NCI-H2029 treated with DMSO at 0.1 percent for 48 hours (cell line): ENCODE measurements around the gene HDGFL3.
"Not testable (repeated sequence)": the region's sequence is repeated elsewhere in the genome, so short reads cannot be mapped to it uniquely, and the experiment has no call there.

Experiments used
- DNase-seq: peaks from one replicate; lab custom pipeline; 2025; lab: John Stamatoyannopoulos, UW

The HDGFL3 gene

DNA sequence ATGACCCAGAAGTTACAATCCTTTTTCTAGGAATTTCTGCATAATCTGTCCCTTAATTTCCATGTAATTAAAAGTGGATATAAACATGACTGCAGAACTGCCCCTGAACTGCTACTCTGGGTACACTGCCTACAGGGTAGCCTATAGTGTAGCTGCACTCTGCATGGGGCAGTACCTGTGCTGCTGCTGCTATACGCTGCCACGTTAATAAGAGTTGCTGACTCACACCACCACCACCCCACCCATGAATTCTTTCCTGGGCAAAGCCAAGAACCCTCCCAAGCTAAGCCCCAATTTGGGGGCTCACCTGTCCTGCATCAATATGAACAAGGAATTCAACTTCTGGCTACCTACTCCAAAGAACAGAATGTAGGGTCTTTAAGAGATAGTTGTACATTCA lies 13.9 kb downstream of the HDGFL3 start:
- no peak for DNase-seq

GRCh38 chr15:83192742-83193141 lies 14.9 kb downstream of the HDGFL3 start:
- no peak for DNase-seq

- no peak for DNase-seq
Observed at GRCh38 chr15:83190450-83190849, 17.2 kb downstream of the HDGFL3 start.

DNA sequence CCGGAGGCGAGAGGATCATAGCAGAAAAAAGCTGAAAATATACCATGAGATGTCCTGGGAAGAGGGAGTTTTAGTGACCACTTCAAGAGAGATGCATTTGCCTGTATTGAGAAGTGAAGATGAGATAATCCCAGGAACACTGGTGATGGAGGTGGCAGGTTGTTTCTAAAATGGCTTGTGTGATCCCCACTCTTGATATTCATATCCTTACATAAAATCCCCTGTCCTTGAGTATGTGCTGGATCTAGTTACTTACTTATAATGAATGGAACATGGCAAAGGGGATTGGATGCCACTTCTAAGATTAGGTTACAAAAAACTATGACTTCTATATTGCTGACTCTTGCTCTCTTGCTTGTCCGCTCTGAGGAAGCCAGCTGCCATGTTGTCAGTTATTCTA lies 22.1 kb downstream of the HDGFL3 start:
- no peak for DNase-seq

DNA sequence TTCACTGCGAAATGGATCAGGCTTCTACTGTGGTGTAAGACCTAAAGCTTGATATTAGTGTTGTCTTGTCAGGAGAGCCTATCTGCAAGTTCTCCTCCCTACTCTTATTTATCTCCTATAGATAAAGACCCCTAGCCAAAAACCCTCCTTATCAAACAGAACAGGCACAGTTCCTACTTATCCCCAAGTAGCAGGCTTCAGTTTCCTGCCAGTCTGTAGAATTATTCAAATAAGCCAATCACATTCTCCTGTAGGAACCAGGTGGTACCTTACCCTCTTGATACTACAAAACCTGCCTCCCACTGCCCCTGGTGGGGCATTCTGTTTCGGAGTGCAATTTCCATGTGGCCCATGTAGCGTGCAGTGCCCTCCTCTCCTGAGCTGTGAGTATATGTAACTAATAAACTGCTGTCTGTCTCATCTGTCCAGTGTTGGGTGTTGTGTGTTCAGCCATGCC lies 28.7 kb downstream of the HDGFL3 start:
- no peak for DNase-seq

GRCh38 chr15:83178390-83178789 lies 29.2 kb downstream of the HDGFL3 start:
- no peak for DNase-seq

GRCh38 chr15:83174891-83175290 lies 32.7 kb downstream of the HDGFL3 start:
- DNase-seq, result no peak

GRCh38 chr15:83170474-83171165 lies 37.0 kb downstream of the HDGFL3 start:
- DNase-seq, result no peak

GRCh38 chr15:83169576-83169975 lies 38.0 kb downstream of the HDGFL3 start:
- not testable (repeated sequence) for DNase-seq

DNA sequence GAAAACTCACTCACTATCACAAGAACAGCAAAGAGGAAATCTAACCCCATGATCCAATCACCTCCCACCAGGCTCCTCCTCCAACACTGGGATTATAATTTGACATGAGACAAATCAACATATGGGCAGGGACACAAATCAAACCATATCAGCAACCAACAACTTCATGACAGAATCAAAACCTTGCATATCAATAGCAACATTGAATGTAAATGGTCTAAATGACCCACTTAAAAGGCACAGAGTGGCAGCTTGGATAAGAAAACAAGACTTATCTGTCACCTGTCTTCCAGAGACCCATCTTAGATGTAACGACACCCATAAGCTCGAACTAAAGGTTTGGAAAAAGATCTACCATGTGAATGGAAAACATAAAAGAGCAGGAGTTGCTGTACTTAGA lies 40.8 kb downstream of the HDGFL3 start:
- no peak for DNase-seq

DNA sequence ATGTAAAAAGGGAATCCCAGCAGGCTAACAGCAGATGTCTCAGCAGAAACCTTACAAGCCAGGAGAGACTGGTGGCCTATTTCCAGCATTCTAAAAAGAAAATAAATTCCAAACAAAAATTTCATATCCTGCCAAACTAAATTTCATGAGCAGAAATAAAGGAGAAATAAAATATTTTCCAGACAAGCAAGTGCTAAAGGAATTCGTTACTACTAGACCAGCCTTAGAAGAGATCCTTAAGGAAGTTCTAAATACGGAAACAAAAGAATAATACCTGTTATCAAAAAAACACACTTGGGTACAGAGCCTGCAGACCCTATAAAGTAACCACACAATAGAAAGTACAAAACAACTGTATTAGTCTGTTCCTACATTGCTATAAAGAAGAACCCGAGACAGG lies 41.4 kb downstream of the HDGFL3 start:
- DNase-seq, result no peak

GRCh38 chr15:83164771-83165404 lies 42.7 kb downstream of the HDGFL3 start:
- DNase-seq, result no peak

GRCh38 chr15:83164111-83164770 lies 43.4 kb downstream of the HDGFL3 start:
- DNase-seq, result no peak

- DNase-seq, result no peak
Observed at GRCh38 chr15:83163032-83163431, 44.6 kb downstream of the HDGFL3 start.

- no peak for DNase-seq
Observed at GRCh38 chr15:83160741-83161140, 46.9 kb downstream of the HDGFL3 start.

GRCh38 chr15:83158393-83158792 lies 49.2 kb downstream of the HDGFL3 start:
- no peak for DNase-seq

GRCh38 chr15:83155942-83156341 lies 51.7 kb downstream of the HDGFL3 start:
- no peak for DNase-seq

DNA sequence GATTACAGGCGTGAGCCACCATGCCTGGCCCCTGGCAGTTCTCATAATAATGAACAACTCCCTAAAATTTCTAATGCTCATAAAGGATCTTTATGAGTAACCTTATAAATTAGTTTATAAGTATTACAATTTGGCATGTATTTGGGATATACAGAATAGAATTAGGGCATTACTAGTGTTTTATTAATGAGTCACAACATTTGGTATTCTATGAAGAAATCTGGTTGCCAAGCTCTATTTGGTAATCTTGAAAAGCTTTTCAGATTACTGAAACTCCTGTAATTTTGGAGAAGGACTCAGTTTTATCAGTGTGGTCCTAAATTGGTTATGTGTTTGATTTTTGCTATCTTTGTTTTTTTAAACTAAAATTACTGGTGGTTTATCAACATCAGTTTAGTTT lies 54.3 kb downstream of the HDGFL3 start:
- DNase-seq, result no peak

DNA sequence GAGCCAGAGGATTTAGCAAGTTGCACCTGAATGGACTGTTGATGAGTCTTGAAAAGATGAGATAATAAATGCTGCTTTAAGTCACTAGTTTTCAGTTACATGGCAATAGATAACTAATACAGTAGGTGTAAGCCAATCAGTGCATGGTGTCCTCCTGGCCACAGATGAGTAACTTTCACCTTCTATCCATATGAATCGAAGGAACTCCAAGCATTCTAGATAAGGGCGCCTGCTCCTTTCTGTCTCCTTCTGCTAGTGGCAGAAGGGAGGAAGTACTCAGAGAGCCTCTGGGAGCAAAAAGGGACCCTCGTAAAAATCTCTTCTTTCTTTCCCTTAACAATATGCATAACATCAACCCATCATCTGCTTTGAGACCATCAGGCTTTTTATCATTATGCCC lies 62.9 kb downstream of the HDGFL3 start:
- DNase-seq, result no peak

- DNase-seq, result not testable (repeated sequence)
Observed at GRCh38 chr15:83142151-83142550, 65.5 kb downstream of the HDGFL3 start.

DNA sequence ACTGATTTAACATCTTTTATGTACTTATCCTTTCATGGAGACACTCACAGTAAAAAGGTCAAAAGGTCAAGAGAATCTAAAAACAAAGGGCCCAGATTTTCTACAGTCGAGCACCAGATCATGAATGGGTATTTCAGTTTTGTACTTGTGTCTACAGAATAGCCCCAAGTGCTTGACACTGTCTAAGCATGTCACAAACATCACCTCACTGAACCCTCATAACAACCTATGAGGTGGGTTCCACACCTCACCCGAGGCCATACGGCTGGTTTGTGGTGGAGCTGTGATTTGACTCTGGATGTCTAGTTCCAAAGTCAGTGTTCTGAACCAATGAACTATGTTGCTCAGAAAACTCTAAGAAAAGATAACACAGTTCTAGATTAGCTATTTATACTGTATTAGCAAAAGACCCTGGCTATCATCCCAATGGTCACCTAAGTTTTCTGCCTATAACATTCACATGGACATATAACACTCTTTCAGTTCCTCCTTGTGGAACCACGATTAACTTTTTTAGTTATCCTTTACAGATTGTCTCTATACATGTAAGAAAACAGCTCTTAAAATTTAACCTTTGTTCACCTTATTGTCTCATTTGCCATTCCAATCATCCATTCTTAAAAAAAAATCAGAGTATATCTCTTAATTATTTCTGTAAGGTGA lies 74.6 kb downstream of the HDGFL3 start:
- no peak for DNase-seq

- no peak for DNase-seq
Observed at GRCh38 chr15:83129791-83130190, 77.8 kb downstream of the HDGFL3 start.
